SK-N-SH (cell line): ENCODE data around the gene TTC39B. TPM values are rescaled to one million over a fixed set of nuclear protein-coding genes. Genes with fewer than 3 reads are reported as not detected.

Experiments used
- CTCF ChIA-PET: fragments of 300-600, 350-600 bp; formaldehyde crosslinking; extraction: SDS; loops from one replicate; lab custom pipeline; 2021; lab: Yijun Ruan, JAX
- POLR2A ChIA-PET: fragments of 350-600 bp; sonication (Branson Sonifier 250); formaldehyde crosslinking; extraction: SDS; loops from one replicate; lab custom pipeline; 2020; ENCODE audit warnings: antibody characterized with exemption, inconsistent platforms; lab: Yijun Ruan, JAX
- DNase-seq: peaks from one replicate; pipeline ENCODE4 v3.0.0; 2012
- H2AFZ ChIP-seq: fragments of 200-600 bp; sonication (generic); 2 replicates; pipeline ENCODE4 v1.8.1; 2016; ENCODE audit warnings: antibody characterized with exemption, mild to moderate bottlenecking, low read depth
- H3F3A ChIP-seq: fragments of 200-600 bp; sonication (generic); replicated peaks from 2 replicates; pipeline ENCODE3; 2016; ENCODE audit warnings: antibody characterized with exemption, mild to moderate bottlenecking; ENCODE audit not compliant: insufficient read depth
- H3K27ac ChIP-seq, 2 experiments: fragments of 200-500 bp in 1 of 2; fragments of 200-600 bp in 1 of 2; sonication (Bioruptor generic) in 1 of 2; sonication (generic), shearing (Covaris generic) in 1 of 2; 2 replicates each; pipeline versions ENCODE4 v1.5.1 to v1.6.1; 2014 to 2016; ENCODE audit warnings: low read depth in 2 of 2, inconsistent platforms in 1 of 2, low read length in 1 of 2, mild to moderate bottlenecking in 1 of 2, mixed read lengths in 1 of 2
- H3K27me3 ChIP-seq: fragments of 200-600 bp; sonication (generic), shearing (Covaris generic); 2 replicates; pipeline ENCODE4 v1.6.1; 2016; ENCODE audit warnings: mixed run types; ENCODE audit not compliant: insufficient read depth
- H3K36me3 ChIP-seq, 2 experiments: fragments of 200-500 bp in 1 of 2; fragments of 200-600 bp in 1 of 2; sonication (Bioruptor generic) in 1 of 2; sonication (generic) in 1 of 2; replicated peaks in 1 of 2; 2 replicates each; pipeline versions ENCODE3 to v1.5.1; 2014 to 2016; ENCODE audit warnings: low read length in 1 of 2, mild to moderate bottlenecking in 1 of 2; ENCODE audit not compliant: insufficient read depth in 2 of 2, control insufficient read depth in 1 of 2
- H3K4me1 ChIP-seq, 2 experiments: fragments of 200-500 bp in 1 of 2; fragments of 200-600 bp in 1 of 2; sonication (Bioruptor generic) in 1 of 2; sonication (generic), shearing (Covaris generic) in 1 of 2; 2 replicates each; pipeline versions ENCODE4 v1.5.1 to v1.6.1; 2014 to 2016; ENCODE audit warnings: low read depth in 1 of 2, low read length in 1 of 2, mixed run types in 1 of 2; ENCODE audit not compliant: insufficient read depth in 2 of 2, control insufficient read depth in 1 of 2
- H3K4me2 ChIP-seq: fragments of 200-600 bp; sonication (generic), shearing (Covaris generic); 2 replicates; pipeline ENCODE4 v1.6.1; 2017; ENCODE audit warnings: mixed run types
- H3K4me3 ChIP-seq, 2 experiments: fragments of 200-500 bp in 1 of 2; fragments of 200-600 bp in 1 of 2; sonication (Bioruptor generic) in 1 of 2; sonication (generic), shearing (Covaris generic) in 1 of 2; 2 replicates each; pipeline versions ENCODE4 v1.5.1 to v1.8.1; 2014 to 2016; ENCODE audit warnings: low read depth in 2 of 2, inconsistent platforms in 1 of 2, low read length in 1 of 2, mild to moderate bottlenecking in 1 of 2, mixed read lengths in 1 of 2, moderate library complexity in 1 of 2
- H3K79me2 ChIP-seq: fragments of 200-600 bp; sonication (generic); 2 replicates; pipeline ENCODE4 v1.8.1; 2017; ENCODE audit warnings: mild to moderate bottlenecking; ENCODE audit not compliant: insufficient read depth
- H3K9ac ChIP-seq: fragments of 200-600 bp; sonication (generic); 2 replicates; pipeline ENCODE4 v1.6.1; 2017; ENCODE audit warnings: mixed run types
- H3K9me2 ChIP-seq: fragments of 200-600 bp; sonication (generic); 2 replicates; pipeline ENCODE4 v1.6.1; 2017; ENCODE audit warnings: mixed run types
- H3K9me3 ChIP-seq: fragments of 200-600 bp; sonication (generic); 2 replicates; pipeline ENCODE4 v1.6.1; 2017; ENCODE audit warnings: mixed run types, mild to moderate bottlenecking, moderate library complexity
- H4K20me1 ChIP-seq: fragments of 200-600 bp; sonication (generic); 2 replicates; pipeline ENCODE4 v1.6.1; 2017; ENCODE audit warnings: mild to moderate bottlenecking, mixed run types; ENCODE audit not compliant: insufficient read depth
- CHD2 ChIP-seq: fragments of 150-350 bp; IDR thresholded peaks from 2 replicates; pipeline ENCODE4 v1.6.1; 2018; ENCODE audit warnings: low read length; ENCODE audit not compliant: partially characterized antibody
- EP300 ChIP-seq, 2 experiments: IDR thresholded peaks; 2 replicates each; pipeline versions ENCODE4 v1.4.0 to v1.6.1; 2012; ENCODE audit warnings: borderline replicate concordance in 1 of 2, low read depth in 1 of 2, low read length in 1 of 2
- EZH2phosphoT487 ChIP-seq: fragments of 200-600 bp; sonication (generic); IDR thresholded peaks from 2 replicates; pipeline ENCODE4 v1.6.1; 2017; ENCODE audit warnings: low read depth, mixed run types, mild to moderate bottlenecking, antibody characterized with exemption, moderate library complexity, borderline replicate concordance
- FOSL2 ChIP-seq: IDR thresholded peaks from 2 replicates; pipeline ENCODE4 v1.4.0; 2012; ENCODE audit warnings: low read depth, mild to moderate bottlenecking, moderate library complexity, borderline replicate concordance
- FOXJ3 ChIP-seq: sonication (generic); formaldehyde crosslinking; IDR thresholded peaks from 2 replicates; pipeline ENCODE4 v1.5.1; 2020; ENCODE audit warnings: mild to moderate bottlenecking, missing genetic modification reagents
- FOXM1 ChIP-seq: IDR thresholded peaks from 2 replicates; pipeline ENCODE4 v1.4.0; 2012; ENCODE audit warnings: low read depth, mild to moderate bottlenecking
- GABPA ChIP-seq: IDR thresholded peaks from 2 replicates; pipeline ENCODE4 v1.4.0; 2012; ENCODE audit warnings: low read depth, mild to moderate bottlenecking
- GATA2 ChIP-seq: sonication (generic); formaldehyde crosslinking; IDR thresholded peaks from 2 replicates; pipeline ENCODE4 v1.5.0; 2020; ENCODE audit warnings: mild to moderate bottlenecking, missing genetic modification reagents
- JUND ChIP-seq: IDR thresholded peaks from 2 replicates; pipeline ENCODE4 v1.4.0; 2012
- MAX ChIP-seq: IDR thresholded peaks from 2 replicates; pipeline ENCODE4 v1.4.0; 2012; ENCODE audit warnings: low read depth
- MEF2A ChIP-seq: IDR thresholded peaks from 2 replicates; pipeline ENCODE4 v1.4.0; 2012; ENCODE audit warnings: low read depth, borderline replicate concordance
- MXI1 ChIP-seq: IDR thresholded peaks from 2 replicates; pipeline ENCODE4 v1.6.1; 2012; ENCODE audit warnings: mild to moderate bottlenecking, low read depth, low read length, improper control_type of control experiment
- NFIC ChIP-seq: IDR thresholded peaks from 2 replicates; pipeline ENCODE4 v1.4.0; 2012; ENCODE audit warnings: borderline replicate concordance
- PBX3 ChIP-seq: IDR thresholded peaks from 2 replicates; pipeline ENCODE4; 2012
- RAD21 ChIP-seq: IDR thresholded peaks from 2 replicates; pipeline ENCODE4 v1.6.1; 2012; ENCODE audit warnings: mild to moderate bottlenecking, low read length
- RCOR1 ChIP-seq: fragments of 150-350 bp; IDR thresholded peaks from 2 replicates; pipeline ENCODE4 v1.6.1; 2017; ENCODE audit warnings: antibody characterized with exemption, low read length
- RFX5 ChIP-seq: IDR thresholded peaks from 2 replicates; pipeline ENCODE4 v1.6.1; 2012; ENCODE audit warnings: mild to moderate bottlenecking, improper control_type of control experiment, low read length
- RXRA ChIP-seq: IDR thresholded peaks from 2 replicates; pipeline ENCODE4 v1.4.0; 2012; ENCODE audit warnings: low read depth, mild to moderate bottlenecking, borderline replicate concordance
- SIN3A ChIP-seq: IDR thresholded peaks from 2 replicates; pipeline ENCODE4 v1.6.1; 2012; ENCODE audit warnings: low read depth, mild to moderate bottlenecking, low read length, moderate library complexity, borderline replicate concordance
- SMC3 ChIP-seq: IDR thresholded peaks from 2 replicates; pipeline ENCODE4 v1.6.1; 2012; ENCODE audit warnings: low read depth, low read length, improper control_type of control experiment
- TAF1 ChIP-seq: IDR thresholded peaks from 2 replicates; pipeline ENCODE4 v1.6.1; 2012; ENCODE audit warnings: low read depth, mild to moderate bottlenecking, low read length, moderate library complexity, borderline replicate concordance
- TCF12 ChIP-seq: IDR thresholded peaks from 2 replicates; pipeline ENCODE4 v1.4.0; 2012
- USF2 ChIP-seq: fragments of 150-350 bp; IDR thresholded peaks from 2 replicates; pipeline ENCODE4 v1.6.1; 2017; ENCODE audit warnings: antibody characterized with exemption, low read length, low read depth, borderline replicate concordance
- YY1 ChIP-seq: IDR thresholded peaks from 2 replicates; pipeline ENCODE4 v1.4.0; 2012; ENCODE audit warnings: low read depth, mild to moderate bottlenecking
- WGBS: methylation state at CpG from one replicate; pipeline ENCODE4 v1.1.6; 2017; ENCODE audit warnings: low lambda C conversion rate; 5-methylcytosine and 5-hydroxymethylcytosine counted together
- polyA plus RNA-seq, 3 experiments: library from polyadenylated mRNA; depleted of rRNA; stranded (reverse); fragments of >200 nt; gene quantifications; 2 replicates each; pipeline ENCODE4 v1.2.3, GENCODE V29; 2012

The TTC39B gene
- polyA plus RNA-seq, 1 of the 3 experiments (the other 2 are of a cell fraction): 0.54 TPM

- WGBS: 86% methylated on average over 5 of the region's 5 CpGs
- CTCF ChIA-PET: no interaction called here
- Histone ChIP-seq H4K20me1 (no peaks in the 10 kb centered on the region), H3K9me3 (no peaks in the 10 kb centered on the region), H3K27me3 (no peaks in the 10 kb centered on the region), H3K27ac (no peak overlapping the region), H3K4me3 (no peak overlapping the region), H3K4me1 (no peaks in the 10 kb centered on the region; a peak in 1 of 4 replicates), H3K4me2 (no peak overlapping the region), H3K79me2 (no peaks in the 10 kb centered on the region), H2AFZ (no peak overlapping the region), H3F3A (no peaks in the 10 kb centered on the region), H3K9me2 (no peaks in the 10 kb centered on the region), H3K36me3 (peaks cover 0 to 9% of the 10 kb centered on the region in 2 experiments), H3K9ac (no peak overlapping the region)
- POLR2A ChIA-PET: no interaction called here
- TF ChIP-seq MEF2A: no peak
- TF ChIP-seq JUND: no peak
- TF ChIP-seq NFIC: no peak
- TF ChIP-seq RAD21: no peak
- TF ChIP-seq CHD2: no peak
- TF ChIP-seq GATA2 (CRISPR knock-in tag): no peak
- no peak for TF ChIP-seq MXI1
- no peak for TF ChIP-seq EP300 (IDR thresholded peaks at IDR 0.05; ENCODE audit: borderline replicate concordance in 1 of 2, low read depth in 1 of 2, low read length in 1 of 2)
- TF ChIP-seq FOXM1: no peak
- TF ChIP-seq SIN3A: no peak
- TF ChIP-seq MAX: no peak
- TF ChIP-seq FOXJ3: no peak
- TF ChIP-seq TAF1: no peak
- no peak for DNase-seq
Observed at GRCh38 chr9:15192856-15193255, 114.2 kb downstream of the TTC39B start.

- no peak for DNase-seq
- Histone ChIP-seq H3F3A (no peaks in the 10 kb centered on the region), H3K79me2 (no peaks in the 10 kb centered on the region), H4K20me1 (no peaks in the 10 kb centered on the region), H3K27me3 (no peaks in the 10 kb centered on the region), H3K36me3 (peaks cover 0 to 9% of the 10 kb centered on the region in 2 experiments), H3K9ac (no peak overlapping the region), H3K4me2 (no peak overlapping the region), H3K9me2 (no peaks in the 10 kb centered on the region), H3K4me3 (no peak overlapping the region), H3K27ac (no peak overlapping the region), H3K9me3 (no peaks in the 10 kb centered on the region), H2AFZ (no peak overlapping the region), H3K4me1 (no peaks in the 10 kb centered on the region; a peak in 2 of 4 replicates)
- TF ChIP-seq TCF12 (no peak), SMC3 (no peak), FOXM1 (no peak), RFX5 (no peak), USF2 (no peak), YY1 (no peak), FOSL2 (no peak), PBX3 (no peak), TAF1 (no peak), RCOR1 (no peak), JUND (no peak), EZH2phosphoT487 (no peak), MXI1 (no peak), SIN3A (no peak), NFIC (no peak), GABPA (no peak), RXRA (no peak), MEF2A (no peak)
- CTCF ChIA-PET: interaction anchor here (1.3 kb wide), 1 partner anchor 19 kb away, joined by 5 read pairs; no protein-coding TSS in a partner anchor
- POLR2A ChIA-PET: no interaction called here
Observed at GRCh38 chr9:15191378-15191777, 115.6 kb downstream of the TTC39B start.
